Caco-2 (cell line): Measurements from ENCODE around the gene RAP1GAP2. TPM values are rescaled to one million over a fixed set of nuclear protein-coding genes. Genes with fewer than 3 reads are reported as not detected.

ENCODE experiments used
- BruUV-seq: library from RNA; stranded (reverse); fragments of 400-500 nt; replicated peaks from 2 replicates; lab custom pipeline; 2021; lab: Mats Ljungman, UMichigan
- CTCF ChIA-PET: fragments of 300-600 bp; sonication (Branson Sonifier 250); formaldehyde crosslinking; loops from one replicate; lab custom pipeline; 2022; ENCODE audit warnings: antibody characterized with exemption; lab: Charles Lee
- POLR2A ChIA-PET: fragments of 300-600 bp; sonication (Branson Sonifier 250); formaldehyde crosslinking; loops from one replicate; lab custom pipeline; 2022; ENCODE audit warnings: antibody characterized with exemption; lab: Charles Lee
- DNase-seq, 2 experiments: peaks; one replicate each; pipeline versions ENCODE4 v3.0.0 to v3.0.0-alpha.2; 2020 to 2022
- H3K27me3 ChIP-seq: replicated peaks from 2 replicates; pipeline ENCODE4 v1.6.0; 2011; ENCODE audit warnings: low read length; ENCODE audit not compliant: control insufficient read depth, insufficient read depth
- H3K36me3 ChIP-seq: 2 replicates; pipeline ENCODE4 v1.5.1; 2011; ENCODE audit warnings: low read length; ENCODE audit not compliant: control insufficient read depth, insufficient read depth
- H3K4me1 ChIP-seq: fragments of 250-450 bp; sonication (Bioruptor Pico); 2 replicates; pipeline ENCODE4 v1.5.1; 2020; ENCODE audit warnings: mild to moderate bottlenecking
- H3K4me3 ChIP-seq: 2 replicates; pipeline ENCODE4 v1.5.1; 2011; ENCODE audit warnings: low read depth, mild to moderate bottlenecking, control low read depth, low read length
- H3K9me3 ChIP-seq: fragments of 250-450 bp; sonication (Bioruptor Pico); 2 replicates; pipeline ENCODE4 v1.5.1; 2020; ENCODE audit warnings: mild to moderate bottlenecking, moderate library complexity
- H3K27ac Mint-ChIP-seq: one replicate; pipeline ENCODE4 v1.8.0; 2022; ENCODE audit warnings: mixed read lengths; ENCODE audit not compliant: unreplicated experiment
- H3K27me3 Mint-ChIP-seq: one replicate; pipeline ENCODE4 v1.8.0; 2022; ENCODE audit warnings: mixed read lengths; ENCODE audit not compliant: insufficient read depth, unreplicated experiment
- H3K36me3 Mint-ChIP-seq: one replicate; pipeline ENCODE4 v1.8.0; 2022; ENCODE audit warnings: mild to moderate bottlenecking, mixed read lengths; ENCODE audit not compliant: insufficient read depth, unreplicated experiment
- H3K4me1 Mint-ChIP-seq: one replicate; pipeline ENCODE4 v1.8.0; 2022; ENCODE audit warnings: low read depth, mixed read lengths; ENCODE audit not compliant: unreplicated experiment
- H3K4me3 Mint-ChIP-seq: one replicate; pipeline ENCODE4 v1.8.0; 2022; ENCODE audit warnings: mild to moderate bottlenecking, moderate library complexity, mixed read lengths; ENCODE audit not compliant: unreplicated experiment
- H3K9me3 Mint-ChIP-seq: one replicate; pipeline ENCODE4 v1.8.0; 2022; ENCODE audit warnings: mixed read lengths; ENCODE audit not compliant: unreplicated experiment
- intact Hi-C: fragments of 100-400 bp; cut with micrococcal nuclease; formaldehyde crosslinking; loops from one replicate; pipeline ENCODE4 v1.10.0; 2022; ENCODE audit not compliant: unreplicated experiment
- total RNA-seq: library from RNA; stranded (reverse); gene quantifications from 2 replicates; pipeline ENCODE4 v1.2.3, GENCODE V29; 2022
- TF ChIP-seq, protein P1 (sequence below), 2 experiments: fragments of 200-600 bp in 1 of 2; IDR thresholded peaks; 1 replicate in 1 of 2; 2 replicates in 1 of 2; pipeline versions ENCODE4 v1.5.1 to v1.8.0; 2011 to 2022; ENCODE audit warnings: antibody characterized with exemption in 1 of 2, control low read depth in 1 of 2, inconsistent platforms in 1 of 2, low read depth in 1 of 2, low read length in 1 of 2, mild to moderate bottlenecking in 1 of 2, moderate library complexity in 1 of 2; ENCODE audit not compliant: insufficient read depth in 1 of 2, severe bottlenecking in 1 of 2, unreplicated experiment in 1 of 2

The RAP1GAP2 gene
- total RNA-seq, 1 experiment from 2014 or later, result 45.3 TPM

DNA sequence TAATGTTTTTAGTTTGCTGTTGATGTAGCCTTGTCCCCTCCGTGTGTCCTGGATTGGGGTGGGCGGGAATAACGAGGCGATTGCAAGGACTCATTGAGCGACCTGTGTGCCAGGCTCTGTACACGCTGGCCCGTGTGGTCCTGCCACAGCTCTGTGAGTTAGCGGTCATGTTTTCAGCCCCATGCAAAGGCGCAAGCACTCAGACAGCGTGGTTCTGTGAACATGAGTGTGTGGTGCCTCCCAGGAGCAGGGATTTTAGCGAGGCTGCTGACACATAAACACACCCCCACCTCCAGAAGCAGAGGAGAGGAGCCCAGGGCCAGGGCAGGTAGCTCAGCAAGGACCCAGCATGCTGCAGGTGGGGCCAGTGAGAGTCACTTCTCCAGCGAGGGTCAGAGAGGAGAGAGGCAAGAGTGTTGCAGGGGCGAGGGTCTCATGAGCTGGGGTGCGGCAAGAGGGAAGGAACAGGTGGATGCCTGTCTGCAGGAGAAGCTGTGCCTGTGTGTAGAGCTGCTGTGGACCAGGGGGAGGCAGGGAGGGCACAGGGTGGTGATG, 151.8 kb downstream of the RAP1GAP2 start:
- Histone ChIP-seq H3K27me3 (no peaks in the 10 kb centered on the region), H3K36me3 (no peaks in the 10 kb centered on the region), H3K4me3 (no peak overlapping the region), H3K4me1 (no peaks in the 10 kb centered on the region), H3K9me3 (no peaks in the 10 kb centered on the region)
- H3K9me3 Mint-ChIP-seq, result no peaks in the 10 kb centered on the region
- H3K36me3 Mint-ChIP-seq, result no peaks in the 10 kb centered on the region
- TF ChIP-seq, protein P1, sequence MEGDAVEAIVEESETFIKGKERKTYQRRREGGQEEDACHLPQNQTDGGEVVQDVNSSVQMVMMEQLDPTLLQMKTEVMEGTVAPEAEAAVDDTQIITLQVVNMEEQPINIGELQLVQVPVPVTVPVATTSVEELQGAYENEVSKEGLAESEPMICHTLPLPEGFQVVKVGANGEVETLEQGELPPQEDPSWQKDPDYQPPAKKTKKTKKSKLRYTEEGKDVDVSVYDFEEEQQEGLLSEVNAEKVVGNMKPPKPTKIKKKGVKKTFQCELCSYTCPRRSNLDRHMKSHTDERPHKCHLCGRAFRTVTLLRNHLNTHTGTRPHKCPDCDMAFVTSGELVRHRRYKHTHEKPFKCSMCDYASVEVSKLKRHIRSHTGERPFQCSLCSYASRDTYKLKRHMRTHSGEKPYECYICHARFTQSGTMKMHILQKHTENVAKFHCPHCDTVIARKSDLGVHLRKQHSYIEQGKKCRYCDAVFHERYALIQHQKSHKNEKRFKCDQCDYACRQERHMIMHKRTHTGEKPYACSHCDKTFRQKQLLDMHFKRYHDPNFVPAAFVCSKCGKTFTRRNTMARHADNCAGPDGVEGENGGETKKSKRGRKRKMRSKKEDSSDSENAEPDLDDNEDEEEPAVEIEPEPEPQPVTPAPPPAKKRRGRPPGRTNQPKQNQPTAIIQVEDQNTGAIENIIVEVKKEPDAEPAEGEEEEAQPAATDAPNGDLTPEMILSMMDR (IDR thresholded peaks at IDR 0.05; ENCODE audit: insufficient read depth in 1 of 2, low read depth in 1 of 2, low read length in 1 of 2, severe bottlenecking in 1 of 2, unreplicated experiment in 1 of 2), result no peak
- H3K27ac Mint-ChIP-seq, result no peak overlapping the region
- POLR2A ChIA-PET, result no interaction called here
- intact Hi-C loops, result no loop called here
- H3K4me1 Mint-ChIP-seq, result no peaks in the 10 kb centered on the region
- no TSS peak for BruUV-seq
- DNase-seq, result no peak
- CTCF ChIA-PET, result interaction anchor here (1.3 kb wide), 1 partner anchor 65 kb away, joined by 3 read pairs; no protein-coding TSS in a partner anchor
- no peaks in the 10 kb centered on the region for H3K27me3 Mint-ChIP-seq
- H3K4me3 Mint-ChIP-seq, result no peak overlapping the region

DNA sequence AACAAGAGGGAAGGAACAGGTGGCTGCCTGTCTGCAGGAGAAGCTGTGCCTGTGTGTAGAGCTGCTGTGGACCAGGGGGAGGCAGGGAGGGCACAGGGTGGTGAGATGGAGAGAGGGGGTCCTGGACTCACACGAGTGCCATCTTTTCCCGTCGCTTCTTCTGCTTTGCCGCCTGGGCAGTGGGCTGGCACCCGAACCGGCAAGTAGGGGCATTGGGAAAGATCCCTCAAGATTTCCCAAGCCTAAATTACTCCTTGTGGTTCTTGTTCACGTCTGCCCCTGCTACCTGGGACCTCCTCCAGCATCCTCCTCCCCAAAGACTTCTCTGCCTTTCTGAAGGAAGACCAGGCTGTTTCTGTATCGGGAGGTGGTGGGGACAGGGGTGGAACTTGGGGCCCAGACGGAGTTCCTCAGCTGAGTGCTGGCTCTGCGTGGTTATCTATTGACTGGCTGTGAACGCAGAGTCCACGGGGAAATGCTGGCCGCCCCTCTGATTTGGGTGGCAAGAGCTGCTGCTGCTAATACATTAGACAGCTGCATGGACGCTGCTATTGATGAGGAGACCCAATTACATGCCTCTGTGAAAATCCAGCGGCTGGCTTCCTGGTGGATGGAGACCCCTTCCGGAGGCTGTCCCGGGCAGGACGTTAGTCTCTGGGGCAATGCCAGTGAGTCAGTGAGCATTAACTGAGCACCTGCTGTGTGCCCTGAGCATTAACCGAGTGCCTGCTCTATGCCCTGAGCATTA, 152.7 kb downstream of the RAP1GAP2 start:
- Mint-ChIP-seq H3K27ac (no peak overlapping the region), H3K36me3 (no peaks in the 10 kb centered on the region), H3K4me1 (no peaks in the 10 kb centered on the region), H3K27me3 (no peaks in the 10 kb centered on the region), H3K9me3 (no peaks in the 10 kb centered on the region), H3K4me3 (no peak overlapping the region)
- Histone ChIP-seq H3K9me3 (no peaks in the 10 kb centered on the region), H3K4me3 (no peak overlapping the region), H3K36me3 (no peaks in the 10 kb centered on the region), H3K27me3 (no peaks in the 10 kb centered on the region), H3K4me1 (no peaks in the 10 kb centered on the region)
- intact Hi-C loops, result no loop called here
- BruUV-seq, result no TSS peak
- DNase-seq, result no peak
- CTCF ChIA-PET, result interaction anchor here (1.3 kb wide), 1 partner anchor 64 kb away, joined by 3 read pairs; no protein-coding TSS in a partner anchor
- POLR2A ChIA-PET, result no interaction called here
- TF ChIP-seq, protein P1 (IDR thresholded peaks at IDR 0.05; ENCODE audit: insufficient read depth in 1 of 2, low read depth in 1 of 2, low read length in 1 of 2, severe bottlenecking in 1 of 2, unreplicated experiment in 1 of 2), result no peak

DNA sequence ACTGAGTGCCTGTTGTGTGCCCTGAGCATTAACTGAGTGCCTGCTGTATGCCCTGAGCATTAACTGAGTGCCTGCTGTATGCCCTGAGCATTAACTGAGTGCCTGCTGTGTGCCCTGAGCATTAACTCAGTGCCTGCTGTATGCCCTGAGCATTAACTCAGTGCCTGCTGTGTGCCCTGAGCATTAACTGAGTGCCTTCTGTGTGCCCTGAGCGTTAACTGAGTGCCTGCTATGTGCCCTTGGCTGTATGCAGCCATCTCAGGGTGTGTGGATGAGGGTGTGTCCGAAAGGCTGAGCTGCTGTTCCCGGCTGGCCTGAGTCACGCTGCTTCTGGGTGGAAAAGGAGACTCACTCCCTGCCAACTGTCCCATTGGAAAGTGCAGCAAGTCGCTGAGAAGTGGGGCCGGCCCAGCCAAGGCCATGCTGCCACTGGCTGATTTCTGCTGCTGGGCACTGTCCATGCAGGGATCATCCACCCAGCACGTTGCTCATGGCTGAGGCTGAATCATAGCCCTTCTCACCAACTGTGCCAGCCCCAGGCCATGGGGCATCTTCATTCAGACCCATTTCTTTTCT, 153.3 kb downstream of the RAP1GAP2 start:
- Mint-ChIP-seq H3K4me3 (no peak overlapping the region), H3K4me1 (no peaks in the 10 kb centered on the region), H3K36me3 (no peaks in the 10 kb centered on the region), H3K27ac (no peak overlapping the region), H3K27me3 (no peaks in the 10 kb centered on the region), H3K9me3 (no peaks in the 10 kb centered on the region)
- Histone ChIP-seq H3K9me3 (no peaks in the 10 kb centered on the region), H3K27me3 (no peaks in the 10 kb centered on the region), H3K4me3 (no peak overlapping the region), H3K4me1 (no peaks in the 10 kb centered on the region), H3K36me3 (no peaks in the 10 kb centered on the region)
- ChIA-PET POLR2A (no interaction called here), CTCF (no interaction called here)
- TF ChIP-seq, protein P1 (IDR thresholded peaks at IDR 0.05; ENCODE audit: insufficient read depth in 1 of 2, low read depth in 1 of 2, low read length in 1 of 2, severe bottlenecking in 1 of 2, unreplicated experiment in 1 of 2), result no peak
- intact Hi-C loops, result no loop called here
- DNase-seq, result no peak
- no TSS peak for BruUV-seq
